GM12878 (cell line): ENCODE results near the gene AGBL5. TPM values are rescaled to one million over a fixed set of nuclear protein-coding genes. Genes with fewer than 3 reads are reported as not detected.
A peak's percentile ranks its signal among the peaks of the same experiment; 100 is the strongest.

Source experiments
- ATAC-seq: fragments of 200-7000 bp; cut with Tn5 transposase; 3 replicates; pipeline ENCODE4 v1.9.1; 2020; ENCODE audit warnings: mild to moderate bottlenecking, moderate library complexity
- BruUV-seq: library from RNA; stranded (reverse); fragments of 400-500 nt; replicated peaks from 2 replicates; lab custom pipeline; 2021; lab: Mats Ljungman, UMichigan
- CTCF ChIA-PET: fragments of 300-600 bp; sonication (Branson Sonifier 250); formaldehyde crosslinking; extraction: SDS; loops from one replicate; lab custom pipeline; 2021; ENCODE audit warnings: inconsistent platforms; lab: Yijun Ruan, JAX
- POLR2A ChIA-PET: fragments of 350-600 bp; formaldehyde crosslinking; extraction: SDS; loops from one replicate; lab custom pipeline; 2021; ENCODE audit warnings: inconsistent platforms; lab: Charles Lee
- RAD21 ChIA-PET: fragments of 300-600 bp; sonication (Branson Sonifier 250); formaldehyde crosslinking; loops from one replicate; lab custom pipeline; 2023; ENCODE audit warnings: antibody characterized with exemption; ENCODE audit not compliant: unreplicated experiment; lab: Charles Lee
- SMC1A ChIA-PET: fragments of 300-600 bp; sonication (Branson Sonifier 250); formaldehyde crosslinking; loops from one replicate; lab custom pipeline; 2023; ENCODE audit not compliant: unreplicated experiment, uncharacterized antibody; lab: Charles Lee
- DNase-seq: peaks from one replicate; pipeline ENCODE4 v3.0.0-alpha.2; 2011; ENCODE audit warnings: low read depth, low spot score
- FAIRE-seq: peaks from 3 replicates; lab custom pipeline; 2011; peaks lifted over from hg19 to GRCh38; lab: Jason Lieb, UNC
- H2AFZ ChIP-seq: 2 replicates; pipeline ENCODE4 v1.6.0; 2011; ENCODE audit warnings: low read depth, low read length, control low read depth; ENCODE audit not compliant: control insufficient read depth
- H3K27ac ChIP-seq: 2 replicates; pipeline ENCODE4 v1.5.1; 2011; ENCODE audit warnings: control low read depth; ENCODE audit not compliant: control insufficient read depth, insufficient read depth
- H3K27me3 ChIP-seq, 2 experiments: replicated peaks in 1 of 2; 2 replicates each; pipeline versions ENCODE4 v1.6.0 to v1.6.1; 2011; ENCODE audit warnings: low read length in 1 of 2; ENCODE audit not compliant: control insufficient read depth in 2 of 2, insufficient read depth in 2 of 2
- H3K36me3 ChIP-seq, 2 experiments: 2 replicates each; pipeline ENCODE4 v1.5.1; 2011; ENCODE audit warnings: low read length in 1 of 2; ENCODE audit not compliant: control insufficient read depth in 2 of 2, insufficient read depth in 2 of 2
- H3K4me1 ChIP-seq: 2 replicates; pipeline ENCODE4 v1.6.1; 2011; ENCODE audit warnings: mild to moderate bottlenecking, low read length, moderate library complexity, mixed read lengths; ENCODE audit not compliant: control insufficient read depth, insufficient read depth
- H3K4me2 ChIP-seq: 2 replicates; pipeline ENCODE4 v1.6.0; 2011; ENCODE audit warnings: control low read depth; ENCODE audit not compliant: control insufficient read depth, insufficient read depth
- H3K4me3 ChIP-seq: fragments of 200-600 bp; sonication (generic); 2 replicates; pipeline ENCODE4 v1.5.1; 2016
- H3K79me2 ChIP-seq: 2 replicates; pipeline ENCODE4 v1.6.0; 2011; ENCODE audit warnings: low read length; ENCODE audit not compliant: control insufficient read depth, insufficient read depth
- H3K9ac ChIP-seq: 2 replicates; pipeline ENCODE4 v1.8.0; 2011; ENCODE audit warnings: low read length, control low read depth, mixed read lengths; ENCODE audit not compliant: control insufficient read depth, insufficient read depth
- H3K9me3 ChIP-seq: replicated peaks from 3 replicates; pipeline ENCODE4 v1.5.1; 2011; ENCODE audit warnings: mild to moderate bottlenecking, low read length; ENCODE audit not compliant: control insufficient read depth, insufficient read depth
- H4K20me1 ChIP-seq: 2 replicates; pipeline ENCODE4 v1.6.0; 2011; ENCODE audit not compliant: control insufficient read depth, insufficient read depth
- BMI1 ChIP-seq: fragments of 450-650 bp; IDR thresholded peaks from 2 replicates; pipeline ENCODE4 v1.6.1; 2016; ENCODE audit warnings: mild to moderate bottlenecking, moderate library complexity, borderline replicate concordance
- IKZF1 ChIP-seq: fragments of 450-650 bp; conservative IDR thresholded peaks from 2 replicates; pipeline ENCODE4 v1.6.1; 2017; ENCODE audit warnings: antibody characterized with exemption, mild to moderate bottlenecking
- MEF2A ChIP-seq: IDR thresholded peaks from 2 replicates; pipeline ENCODE4 v1.6.1; 2011; ENCODE audit warnings: low read depth, mild to moderate bottlenecking, low read length, moderate library complexity; ENCODE audit not compliant: insufficient read depth
- RUNX3 ChIP-seq: IDR thresholded peaks from 2 replicates; pipeline ENCODE4 v1.6.1; 2012; ENCODE audit warnings: low read length, inconsistent platforms
- WGBS: methylation state at CpG from one replicate; pipeline ENCODE4 v1.1.6; 2016; ENCODE audit warnings: low lambda C conversion rate; ENCODE audit not compliant: insufficient replicate concordance, insufficient coverage; ENCODE audit errors: missing lambda C conversion rate; 5-methylcytosine and 5-hydroxymethylcytosine counted together
- in situ Hi-C: fragments of 300-500 bp; cut with MboI; formaldehyde crosslinking; loops from 9 replicates; pipeline ENCODE4 v1.14.3; 2018; ENCODE audit warnings: mixed read lengths
- intact Hi-C: fragments of 100-400 bp; cut with micrococcal nuclease; formaldehyde crosslinking; loops from one replicate; pipeline ENCODE4 v1.14.2; 2022; ENCODE audit not compliant: unreplicated experiment
- polyA plus RNA-seq, 11 experiments: library from polyadenylated mRNA; depleted of rRNA in 4 of 11; unstranded in 6 of 11; stranded (reverse) in 5 of 11; fragments of >200 nt; fragmentation: Nextera tagmentation in 4 of 11; fragmentation: Illumina TruSeq in 1 of 11; extraction: Ambion mirVana in 4 of 11; extraction: Trizol in 1 of 11; gene quantifications; 1 replicate in 1 of 11; 2 replicates in 10 of 11; pipeline versions ENCODE4 v1.2.1 to v1.2.3, GENCODE V29; 2011 to 2016; ENCODE audit warnings: inconsistent platforms in 2 of 11, missing spikeins in 2 of 11, low read depth in 1 of 11
- total RNA-seq, 4 experiments: library from RNA; depleted of rRNA in 3 of 4; stranded (reverse); fragments of >200 nt in 3 of 4; fragmentation: Illumina TruSeq in 1 of 4; extraction: Trizol in 1 of 4; gene quantifications; 2 replicates each; pipeline versions ENCODE4 v1.2.1 to v1.2.3, GENCODE V29; 2013 to 2021
- TF ChIP-seq, protein P1 (sequence below): fragments of 450-650 bp; IDR thresholded peaks from 2 replicates; pipeline ENCODE4 v1.6.1; 2017; ENCODE audit warnings: mild to moderate bottlenecking, moderate library complexity
- TF ChIP-seq, protein P2 (sequence below): fragments of 450-650 bp; IDR thresholded peaks from 2 replicates; pipeline ENCODE4 v1.6.1; 2016; ENCODE audit warnings: mild to moderate bottlenecking, moderate library complexity, borderline replicate concordance
- TF ChIP-seq, protein P3 (sequence below): IDR thresholded peaks from 2 replicates; pipeline ENCODE4 v1.6.1; 2012; ENCODE audit warnings: low read depth, low read length, improper control_type of control experiment

AGBL5 gene
- total and polyA plus RNA-seq, 10 of the 15 experiments (the other 5 are each of a cell fraction or from before 2014, with no cell fraction given), result 1.9 to 28.5 (median 19.5) TPM

DNA sequence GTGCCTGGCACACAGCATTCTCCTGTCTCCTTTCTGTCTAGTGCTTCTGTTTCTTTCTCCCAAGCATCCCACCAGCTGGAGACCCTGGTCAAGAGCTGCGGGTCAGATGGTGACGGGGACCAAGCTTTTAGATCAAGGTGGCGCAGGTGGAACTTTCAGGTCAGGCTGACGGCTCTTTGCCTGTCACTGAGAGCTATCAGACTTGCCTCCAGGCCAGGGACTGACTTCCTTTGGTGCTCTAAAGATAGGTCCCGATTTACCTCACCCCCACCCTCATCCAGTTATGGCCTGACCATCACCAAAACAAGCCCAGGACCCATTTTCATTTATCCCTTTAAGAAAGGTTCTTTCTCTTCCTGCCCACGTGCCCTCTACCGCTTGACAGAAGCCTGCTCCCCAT lies 25.8 kb downstream of the AGBL5 start (continued):
- TF ChIP-seq, protein P1, sequence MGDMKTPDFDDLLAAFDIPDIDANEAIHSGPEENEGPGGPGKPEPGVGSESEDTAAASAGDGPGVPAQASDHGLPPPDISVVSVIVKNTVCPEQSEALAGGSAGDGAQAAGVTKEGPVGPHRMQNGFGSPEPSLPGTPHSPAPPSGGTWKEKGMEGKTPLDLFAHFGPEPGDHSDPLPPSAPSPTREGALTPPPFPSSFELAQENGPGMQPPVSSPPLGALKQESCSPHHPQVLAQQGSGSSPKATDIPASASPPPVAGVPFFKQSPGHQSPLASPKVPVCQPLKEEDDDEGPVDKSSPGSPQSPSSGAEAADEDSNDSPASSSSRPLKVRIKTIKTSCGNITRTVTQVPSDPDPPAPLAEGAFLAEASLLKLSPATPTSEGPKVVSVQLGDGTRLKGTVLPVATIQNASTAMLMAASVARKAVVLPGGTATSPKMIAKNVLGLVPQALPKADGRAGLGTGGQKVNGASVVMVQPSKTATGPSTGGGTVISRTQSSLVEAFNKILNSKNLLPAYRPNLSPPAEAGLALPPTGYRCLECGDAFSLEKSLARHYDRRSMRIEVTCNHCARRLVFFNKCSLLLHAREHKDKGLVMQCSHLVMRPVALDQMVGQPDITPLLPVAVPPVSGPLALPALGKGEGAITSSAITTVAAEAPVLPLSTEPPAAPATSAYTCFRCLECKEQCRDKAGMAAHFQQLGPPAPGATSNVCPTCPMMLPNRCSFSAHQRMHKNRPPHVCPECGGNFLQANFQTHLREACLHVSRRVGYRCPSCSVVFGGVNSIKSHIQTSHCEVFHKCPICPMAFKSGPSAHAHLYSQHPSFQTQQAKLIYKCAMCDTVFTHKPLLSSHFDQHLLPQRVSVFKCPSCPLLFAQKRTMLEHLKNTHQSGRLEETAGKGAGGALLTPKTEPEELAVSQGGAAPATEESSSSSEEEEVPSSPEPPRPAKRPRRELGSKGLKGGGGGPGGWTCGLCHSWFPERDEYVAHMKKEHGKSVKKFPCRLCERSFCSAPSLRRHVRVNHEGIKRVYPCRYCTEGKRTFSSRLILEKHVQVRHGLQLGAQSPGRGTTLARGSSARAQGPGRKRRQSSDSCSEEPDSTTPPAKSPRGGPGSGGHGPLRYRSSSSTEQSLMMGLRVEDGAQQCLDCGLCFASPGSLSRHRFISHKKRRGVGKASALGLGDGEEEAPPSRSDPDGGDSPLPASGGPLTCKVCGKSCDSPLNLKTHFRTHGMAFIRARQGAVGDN, result no peak

DNA sequence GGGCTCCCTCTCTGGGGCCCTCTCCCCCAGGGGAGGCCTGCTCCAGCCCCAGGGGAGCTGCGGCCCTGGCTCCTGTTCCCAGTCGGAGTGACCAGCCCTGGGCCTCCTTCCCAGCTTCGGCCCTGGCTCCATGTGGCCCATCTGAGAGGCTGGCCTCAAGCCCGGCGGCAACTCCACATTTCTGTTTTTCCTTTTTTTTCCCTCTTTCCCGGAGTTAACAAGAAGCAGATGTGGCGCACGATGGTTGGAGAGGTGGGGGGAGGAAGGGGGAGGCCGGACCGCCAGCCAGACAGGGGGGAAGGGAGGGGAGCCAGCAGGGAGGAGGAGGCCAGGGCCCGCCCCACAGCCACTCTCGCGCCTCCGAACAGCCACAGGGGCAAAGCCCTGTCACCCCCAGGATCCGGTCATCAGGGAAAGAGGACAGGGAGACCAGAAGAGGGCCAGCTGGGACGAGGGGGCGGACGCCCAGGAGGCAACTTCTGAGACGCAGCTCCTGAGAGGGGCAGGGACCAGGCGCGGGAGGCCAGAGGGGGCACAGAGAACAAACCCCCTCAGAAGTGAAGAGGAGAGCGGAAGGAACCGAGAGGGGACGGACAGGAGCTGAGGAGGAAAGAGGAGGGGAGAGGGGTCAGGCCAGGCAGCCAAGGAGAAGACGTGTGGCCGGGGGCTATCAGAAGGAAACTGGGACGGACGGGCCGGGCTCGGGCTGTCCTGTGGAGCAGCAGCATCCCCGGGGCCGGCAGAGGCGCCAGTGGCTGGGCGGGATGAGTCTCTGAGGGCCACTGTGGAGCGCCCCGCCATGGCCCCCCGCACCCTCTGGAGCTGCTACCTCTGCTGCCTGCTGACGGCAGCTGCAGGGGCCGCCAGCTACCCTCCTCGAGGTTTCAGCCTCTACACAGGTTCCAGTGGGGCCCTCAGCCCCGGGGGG lies 27.1 kb downstream of the AGBL5 start, which contains the start of gene EMILIN1:
EMILIN1 (plus strand) TSS at position 349 of the 928 bp plus-strand sequence; CDS start at position 800, 451 bp downstream.
- no peak within 1 kb of the TSS for H3K9ac ChIP-seq
- TF ChIP-seq BMI1 (no peak), MEF2A (no peak), IKZF1 (no peak), RUNX3 (no peak)
- TF ChIP-seq, protein P2, sequence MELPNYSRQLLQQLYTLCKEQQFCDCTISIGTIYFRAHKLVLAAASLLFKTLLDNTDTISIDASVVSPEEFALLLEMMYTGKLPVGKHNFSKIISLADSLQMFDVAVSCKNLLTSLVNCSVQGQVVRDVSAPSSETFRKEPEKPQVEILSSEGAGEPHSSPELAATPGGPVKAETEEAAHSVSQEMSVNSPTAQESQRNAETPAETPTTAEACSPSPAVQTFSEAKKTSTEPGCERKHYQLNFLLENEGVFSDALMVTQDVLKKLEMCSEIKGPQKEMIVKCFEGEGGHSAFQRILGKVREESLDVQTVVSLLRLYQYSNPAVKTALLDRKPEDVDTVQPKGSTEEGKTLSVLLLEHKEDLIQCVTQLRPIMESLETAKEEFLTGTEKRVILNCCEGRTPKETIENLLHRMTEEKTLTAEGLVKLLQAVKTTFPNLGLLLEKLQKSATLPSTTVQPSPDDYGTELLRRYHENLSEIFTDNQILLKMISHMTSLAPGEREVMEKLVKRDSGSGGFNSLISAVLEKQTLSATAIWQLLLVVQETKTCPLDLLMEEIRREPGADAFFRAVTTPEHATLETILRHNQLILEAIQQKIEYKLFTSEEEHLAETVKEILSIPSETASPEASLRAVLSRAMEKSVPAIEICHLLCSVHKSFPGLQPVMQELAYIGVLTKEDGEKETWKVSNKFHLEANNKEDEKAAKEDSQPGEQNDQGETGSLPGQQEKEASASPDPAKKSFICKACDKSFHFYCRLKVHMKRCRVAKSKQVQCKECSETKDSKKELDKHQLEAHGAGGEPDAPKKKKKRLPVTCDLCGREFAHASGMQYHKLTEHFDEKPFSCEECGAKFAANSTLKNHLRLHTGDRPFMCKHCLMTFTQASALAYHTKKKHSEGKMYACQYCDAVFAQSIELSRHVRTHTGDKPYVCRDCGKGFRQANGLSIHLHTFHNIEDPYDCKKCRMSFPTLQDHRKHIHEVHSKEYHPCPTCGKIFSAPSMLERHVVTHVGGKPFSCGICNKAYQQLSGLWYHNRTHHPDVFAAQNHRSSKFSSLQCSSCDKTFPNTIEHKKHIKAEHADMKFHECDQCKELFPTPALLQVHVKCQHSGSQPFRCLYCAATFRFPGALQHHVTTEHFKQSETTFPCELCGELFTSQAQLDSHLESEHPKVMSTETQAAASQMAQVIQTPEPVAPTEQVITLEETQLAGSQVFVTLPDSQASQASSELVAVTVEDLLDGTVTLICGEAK, result no peak
- TF ChIP-seq, protein P3, sequence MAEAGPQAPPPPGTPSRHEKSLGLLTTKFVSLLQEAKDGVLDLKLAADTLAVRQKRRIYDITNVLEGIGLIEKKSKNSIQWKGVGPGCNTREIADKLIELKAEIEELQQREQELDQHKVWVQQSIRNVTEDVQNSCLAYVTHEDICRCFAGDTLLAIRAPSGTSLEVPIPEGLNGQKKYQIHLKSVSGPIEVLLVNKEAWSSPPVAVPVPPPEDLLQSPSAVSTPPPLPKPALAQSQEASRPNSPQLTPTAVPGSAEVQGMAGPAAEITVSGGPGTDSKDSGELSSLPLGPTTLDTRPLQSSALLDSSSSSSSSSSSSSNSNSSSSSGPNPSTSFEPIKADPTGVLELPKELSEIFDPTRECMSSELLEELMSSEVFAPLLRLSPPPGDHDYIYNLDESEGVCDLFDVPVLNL, result no peak
- SMC1A ChIA-PET, result no interaction called here
- peak within 1 kb of the TSS; percentile 51; the same call in 1 of the 2 replicates for H2AFZ ChIP-seq
- intact Hi-C loops (no loop called here), in situ Hi-C loops (no loop called here)
- H3K4me3 ChIP-seq, result no peak within 1 kb of the TSS
- FAIRE-seq (no peak), ATAC-seq (no peak), DNase-seq (no peak)
- WGBS, result 59% methylated on average over 35 of the region's 41 CpGs
- no peaks in the 10 kb centered on the region for H3K27me3 ChIP-seq
- H4K20me1 ChIP-seq, result no peaks in the 10 kb centered on the region
- H3K4me2 ChIP-seq, result 0 out of 2 replicates have a peak within 1 kb of the TSS, but pooled peaks have one; percentile 17
- H3K36me3 ChIP-seq, result no peaks in the 10 kb centered on the region
- no peak within 1 kb of the TSS for H3K27ac ChIP-seq
- BruUV-seq, result no TSS peak
- CTCF ChIA-PET, result no interaction called here
- no peaks in the 10 kb centered on the region for H3K9me3 ChIP-seq
- RAD21 ChIA-PET, result no interaction called here
- no peaks in the 10 kb centered on the region for H3K79me2 ChIP-seq
- H3K4me1 ChIP-seq, result peaks cover 47% of the 10 kb centered on the region
- POLR2A ChIA-PET, result no interaction called here
